SK-N-MC (cell line): ENCODE results near the gene PLXNC1.

Source experiments
- DNase-seq: peaks from one replicate; pipeline ENCODE4 v3.0.0-alpha.2; 2011; ENCODE audit warnings: low read depth, low spot score
- H3K27ac ChIP-seq: fragments of 200-600 bp; sonication (generic); 2 replicates; pipeline ENCODE4 v1.5.1; 2016; ENCODE audit warnings: mixed run types
- H3K36me3 ChIP-seq: fragments of 200-600 bp; sonication (generic); 2 replicates; pipeline ENCODE4 v1.6.1; 2017; ENCODE audit warnings: antibody characterized with exemption, low read length, mixed read lengths; ENCODE audit not compliant: insufficient read depth
- H3K4me3 ChIP-seq: fragments of 200-600 bp; sonication (generic); 2 replicates; pipeline ENCODE4 v1.5.1; 2016
- H3K9ac ChIP-seq: fragments of 200-600 bp; sonication (generic); 2 replicates; pipeline ENCODE4 v1.8.0; 2017; ENCODE audit warnings: mixed run types, mixed read lengths; ENCODE audit not compliant: insufficient read length
- H3K9me3 ChIP-seq: fragments of 200-600 bp; sonication (generic); 2 replicates; pipeline ENCODE4 v1.6.1; 2017; ENCODE audit warnings: low read depth, mild to moderate bottlenecking, antibody characterized with exemption, low read length, moderate library complexity, mixed read lengths
- EZH2 ChIP-seq: fragments of 200-600 bp; sonication (generic); IDR thresholded peaks from one replicate; pipeline ENCODE4 v1.6.1; 2017; ENCODE audit warnings: antibody characterized with exemption
- FOXP2 ChIP-seq: optimal IDR thresholded peaks from 2 replicates; pipeline ENCODE3; 2011; ENCODE audit warnings: mild to moderate bottlenecking, moderate library complexity; ENCODE audit not compliant: insufficient read depth; ENCODE audit errors: extremely low read length, control extremely low read depth
- POLR2AphosphoS5 ChIP-seq: IDR thresholded peaks from 2 replicates; pipeline ENCODE4 v1.6.1; 2012; ENCODE audit warnings: mild to moderate bottlenecking, low read depth, low read length, borderline replicate concordance

The PLXNC1 gene

GRCh38 chr12:94284859-94285258 lies 136.5 kb downstream of the PLXNC1 start:
- Histone ChIP-seq H3K4me3 (no peak overlapping the region), H3K9ac (no peak overlapping the region), H3K9me3 (no peaks in the 10 kb centered on the region), H3K27ac (no peak overlapping the region), H3K36me3 (no peaks in the 10 kb centered on the region)
- DNase-seq: no peak
- no peak for TF ChIP-seq FOXP2
- TF ChIP-seq POLR2AphosphoS5: no peak
- TF ChIP-seq EZH2: no peak

GRCh38 chr12:94285943-94286582 lies 137.7 kb downstream of the PLXNC1 start:
- Histone ChIP-seq H3K9me3 (no peaks in the 10 kb centered on the region), H3K9ac (no peak overlapping the region), H3K27ac (no peak overlapping the region), H3K4me3 (no peak overlapping the region), H3K36me3 (no peaks in the 10 kb centered on the region)
- DNase-seq: no peak
- no peak for TF ChIP-seq FOXP2
- no peak for TF ChIP-seq EZH2
- no peak for TF ChIP-seq POLR2AphosphoS5

GRCh38 chr12:94286583-94287244 lies 138.3 kb downstream of the PLXNC1 start:
- no peaks in the 10 kb centered on the region for H3K9me3 ChIP-seq
- no peak for DNase-seq
- H3K4me3 ChIP-seq: no peak overlapping the region
- H3K36me3 ChIP-seq: no peaks in the 10 kb centered on the region
- no peak overlapping the region for H3K9ac ChIP-seq
- no peak overlapping the region for H3K27ac ChIP-seq
- TF ChIP-seq POLR2AphosphoS5 (no peak), EZH2 (no peak), FOXP2 (no peak)

DNA sequence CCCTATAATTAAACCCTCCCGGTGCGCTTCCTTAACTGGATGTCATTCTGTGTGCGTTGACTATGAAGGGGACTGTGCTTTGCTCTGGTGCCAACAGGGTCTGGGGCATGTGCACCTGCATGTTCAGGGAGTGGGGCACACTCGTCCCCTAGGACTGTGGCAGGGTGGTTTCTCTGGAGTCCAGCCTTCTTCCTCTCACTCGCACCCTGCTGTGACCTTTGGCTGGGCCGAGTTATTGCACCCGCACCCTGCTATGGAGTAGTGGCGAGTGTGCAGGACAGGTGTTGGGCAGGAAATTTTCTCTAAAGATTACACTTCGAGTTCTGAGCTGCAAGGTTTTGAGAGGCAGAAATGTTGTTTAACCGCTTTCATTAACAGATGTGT lies 138.9 kb downstream of the PLXNC1 start:
- no peak for TF ChIP-seq EZH2
- no peak for TF ChIP-seq FOXP2
- TF ChIP-seq POLR2AphosphoS5: no peak
- H3K9ac ChIP-seq: no peak overlapping the region
- H3K9me3 ChIP-seq: no peaks in the 10 kb centered on the region
- DNase-seq: no peak
- H3K27ac ChIP-seq: no peak overlapping the region
- no peak overlapping the region for H3K4me3 ChIP-seq
- no peaks in the 10 kb centered on the region for H3K36me3 ChIP-seq

DNA sequence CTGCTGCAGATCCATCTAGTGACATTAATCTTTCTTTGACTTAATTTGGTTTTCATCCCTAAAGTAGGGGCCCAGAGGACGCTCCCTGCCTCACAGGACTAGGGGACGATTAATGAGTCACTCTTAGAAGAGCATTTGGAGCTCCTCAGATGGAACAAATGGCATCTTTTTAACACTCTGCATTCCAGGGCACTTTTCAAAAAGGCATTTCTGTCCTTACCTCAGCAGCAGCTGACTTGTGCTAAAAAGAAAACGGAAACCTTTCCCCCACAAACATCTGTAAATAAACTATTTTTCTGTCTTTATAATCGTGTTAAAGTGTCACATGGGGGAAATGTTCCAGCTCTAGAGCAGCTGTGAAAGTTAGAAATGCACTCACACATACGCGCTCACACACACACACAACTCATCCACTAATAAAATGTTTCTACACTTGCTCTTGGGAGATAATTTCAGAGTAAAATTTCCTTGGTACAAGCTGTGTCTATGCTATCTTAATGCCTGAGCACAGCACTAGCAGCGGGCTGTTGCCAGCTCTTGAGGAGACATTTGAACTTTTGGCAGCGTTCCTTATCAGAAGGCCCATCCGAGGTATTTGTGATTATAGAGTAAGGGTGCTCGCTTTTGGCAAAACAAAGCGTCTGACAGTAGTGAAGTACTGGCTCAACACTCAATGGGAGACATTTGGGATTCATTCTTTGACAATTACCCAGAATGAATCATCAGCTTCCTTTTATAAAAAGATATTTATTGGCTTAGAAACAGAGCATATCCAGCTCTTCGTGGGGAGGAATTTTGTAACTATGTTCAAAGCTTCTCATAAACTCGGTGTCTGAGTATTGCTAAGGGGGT lies 141.3 kb downstream of the PLXNC1 start:
- H3K4me3 ChIP-seq: no peak overlapping the region
- no peak overlapping the region for H3K9ac ChIP-seq
- no peaks in the 10 kb centered on the region for H3K36me3 ChIP-seq
- H3K27ac ChIP-seq: no peak overlapping the region
- DNase-seq: no peak
- H3K9me3 ChIP-seq: no peaks in the 10 kb centered on the region
- no peak for TF ChIP-seq EZH2
- TF ChIP-seq POLR2AphosphoS5: no peak
- no peak for TF ChIP-seq FOXP2

DNA sequence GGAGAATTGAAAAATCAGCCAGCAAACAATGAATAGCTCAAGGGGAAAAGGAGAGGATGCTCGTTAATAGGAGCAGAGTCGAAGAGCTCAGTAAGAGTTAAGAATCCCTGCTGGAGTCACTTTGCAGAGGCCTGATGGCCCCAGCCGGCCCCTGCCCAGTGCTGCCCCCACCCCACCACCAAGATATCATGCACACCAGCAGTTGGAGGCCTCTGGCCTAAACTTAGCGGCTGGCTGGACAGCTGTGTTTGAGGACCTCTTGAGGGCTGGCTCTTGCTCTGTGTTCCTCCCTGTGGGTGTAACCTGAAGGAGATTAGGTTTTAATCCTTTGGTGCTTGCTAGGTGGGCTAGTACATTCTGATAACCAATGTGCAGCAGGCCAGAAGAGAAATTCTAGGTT lies 142.0 kb downstream of the PLXNC1 start:
- no peak overlapping the region for H3K27ac ChIP-seq
- H3K9ac ChIP-seq: no peak overlapping the region
- TF ChIP-seq FOXP2: no peak
- no peak for TF ChIP-seq POLR2AphosphoS5
- TF ChIP-seq EZH2: no peak
- H3K9me3 ChIP-seq: no peaks in the 10 kb centered on the region
- DNase-seq: no peak
- H3K4me3 ChIP-seq: no peak overlapping the region
- H3K36me3 ChIP-seq: no peaks in the 10 kb centered on the region

DNA sequence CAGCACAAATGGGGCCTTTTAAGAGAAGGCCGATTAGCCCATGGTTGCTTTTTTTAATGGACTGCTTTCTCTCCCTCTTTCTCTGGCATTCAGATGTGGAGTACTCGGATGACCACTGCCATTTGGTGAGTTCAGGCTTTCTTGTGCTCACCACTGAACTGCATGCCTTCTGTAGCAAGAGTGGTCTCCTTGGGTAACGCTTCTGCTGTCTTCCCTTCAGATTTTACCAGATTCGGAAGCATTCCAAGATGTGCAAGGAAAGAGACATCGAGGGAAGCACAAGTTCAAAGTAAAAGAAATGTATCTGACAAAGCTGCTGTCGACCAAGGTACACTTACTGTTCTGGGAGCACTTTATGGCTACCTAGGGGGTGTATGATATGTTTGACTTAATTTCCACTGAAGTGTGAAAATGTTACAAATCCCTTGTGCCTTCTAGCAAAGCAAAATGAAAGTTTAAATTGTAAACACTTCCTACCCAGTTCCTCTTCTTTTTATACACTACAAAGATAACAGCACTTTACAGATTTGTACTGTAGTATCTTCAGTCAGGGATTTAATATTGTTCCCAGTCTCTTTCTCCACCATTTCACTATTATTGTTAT lies 148.8 kb downstream of the PLXNC1 start:
- Histone ChIP-seq H3K9me3 (no peaks in the 10 kb centered on the region), H3K27ac (no peak overlapping the region), H3K4me3 (no peak overlapping the region), H3K36me3 (no peaks in the 10 kb centered on the region), H3K9ac (no peak overlapping the region)
- TF ChIP-seq POLR2AphosphoS5 (no peak), EZH2 (no peak), FOXP2 (no peak)
- no peak for DNase-seq

GRCh38 chr12:94297876-94298505 lies 149.6 kb downstream of the PLXNC1 start:
- Histone ChIP-seq H3K9me3 (no peaks in the 10 kb centered on the region), H3K36me3 (no peaks in the 10 kb centered on the region), H3K4me3 (no peak overlapping the region), H3K9ac (no peak overlapping the region), H3K27ac (no peak overlapping the region)
- no peak for DNase-seq
- no peak for TF ChIP-seq EZH2
- no peak for TF ChIP-seq FOXP2
- no peak for TF ChIP-seq POLR2AphosphoS5

- no peak for DNase-seq
- TF ChIP-seq POLR2AphosphoS5 (no peak), FOXP2 (no peak), EZH2 (no peak)
- Histone ChIP-seq H3K9ac (no peak overlapping the region), H3K4me3 (no peak overlapping the region), H3K9me3 (no peaks in the 10 kb centered on the region), H3K27ac (no peak overlapping the region), H3K36me3 (no peaks in the 10 kb centered on the region; the same call in 1 of the 2 replicates)
These were observed 151.5 kb downstream of the PLXNC1 start for GRCh38 chr12:94299846-94300245.
